A549 treated with Hydrocortisone at 1 μM for 4 hours (cell line): ENCODE results near the gene SNX24. TPM values are rescaled to one million over a fixed set of nuclear protein-coding genes. Genes with fewer than 3 reads are reported as not detected.

Experiments used
- total RNA-seq: library from RNA; stranded (reverse); fragments of 200-300 nt; extraction: Qiagen RNA extraction; gene quantifications from 5 replicates; pipeline ENCODE4 v1.2.3, GENCODE V29; 2022

The SNX24 gene, protein sequence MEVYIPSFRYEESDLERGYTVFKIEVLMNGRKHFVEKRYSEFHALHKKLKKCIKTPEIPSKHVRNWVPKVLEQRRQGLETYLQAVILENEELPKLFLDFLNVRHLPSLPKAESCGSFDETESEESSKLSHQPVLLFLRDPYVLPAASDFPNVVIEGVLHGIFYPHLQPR
- 18.7 to 25.9 TPM (median 23.1 TPM) in 5 replicates for total RNA-seq

DNA sequence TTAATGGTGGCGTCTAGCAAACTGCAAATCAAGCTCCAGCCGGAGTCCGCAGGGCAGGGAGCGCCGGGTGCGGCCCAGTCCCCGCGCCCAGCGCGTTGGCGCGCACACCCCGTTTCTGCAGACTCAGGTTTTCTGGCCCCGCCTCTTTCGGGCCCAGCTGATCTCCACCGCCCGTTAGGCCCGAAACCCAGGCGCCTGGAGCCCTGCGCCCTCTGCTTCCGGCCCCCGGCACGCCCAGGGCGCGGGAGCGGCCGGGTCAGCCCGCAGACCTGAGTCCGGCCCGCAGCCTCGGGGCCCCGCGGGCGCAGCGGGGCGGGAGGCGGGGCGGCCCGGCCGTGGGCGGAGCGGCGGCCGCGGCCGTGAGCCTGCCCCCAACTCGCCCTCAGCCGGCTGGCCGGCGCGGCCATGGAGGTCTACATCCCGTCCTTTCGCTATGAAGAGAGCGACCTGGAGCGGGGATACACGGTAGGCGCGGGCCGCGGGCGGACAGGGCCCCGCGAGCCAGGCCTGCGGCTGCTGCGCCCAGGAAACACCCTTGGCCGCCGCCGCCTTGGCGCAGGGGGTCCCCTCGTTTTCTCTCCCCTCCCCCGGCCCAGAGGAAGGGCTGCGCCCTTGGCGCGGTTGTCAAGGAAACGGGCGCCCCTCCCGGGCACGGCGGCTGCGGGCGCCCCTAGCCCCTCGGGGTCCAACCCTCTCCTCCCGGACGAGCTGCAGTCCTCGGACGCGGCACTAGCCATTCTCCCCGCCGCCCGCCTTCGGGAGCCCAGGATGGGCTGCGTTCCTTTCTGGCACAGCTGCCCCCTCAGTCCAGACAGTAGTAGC, at the start of gene SNX24:
Gene SNX24, plus strand, starts transcription at position 385 of the 822 bp plus-strand sequence. Its CDS starts 21 bp downstream, at position 406.

DNA sequence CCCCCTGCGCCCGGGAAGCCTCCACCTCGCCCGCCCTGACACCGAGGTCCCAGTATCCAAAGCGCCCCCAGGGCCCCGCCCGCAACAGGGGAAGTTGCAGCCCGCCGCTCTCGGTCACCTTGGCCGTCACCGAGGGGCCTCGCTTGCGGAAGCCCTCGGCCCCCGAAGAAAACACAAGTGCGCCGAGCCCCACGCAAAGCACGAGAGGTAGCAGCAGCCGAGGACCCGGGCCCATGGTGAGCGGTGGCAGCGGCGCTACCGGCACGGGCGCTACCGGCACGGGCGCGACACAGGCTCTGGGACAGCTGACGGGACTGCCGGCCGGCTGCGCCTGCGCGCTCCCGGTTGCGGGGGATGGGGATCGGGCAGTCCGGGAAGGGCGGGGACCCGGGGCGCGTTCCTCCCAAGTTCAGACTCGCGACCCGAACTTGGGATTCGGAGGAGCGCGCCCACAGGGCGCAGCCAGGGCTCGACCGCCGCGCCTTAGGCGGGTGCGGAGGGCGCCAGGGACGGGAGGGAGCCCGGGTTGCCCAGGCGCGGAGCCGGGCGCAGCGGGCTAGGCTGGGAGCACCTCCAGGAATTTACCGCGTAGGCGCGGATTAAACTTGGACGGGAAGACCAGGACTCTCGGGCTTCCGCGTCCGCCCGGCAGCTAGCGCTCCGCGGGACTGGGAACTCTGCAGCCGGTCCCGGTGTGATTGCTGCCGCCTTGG, 191.1 kb downstream of the SNX24 start, which contains the start of gene PPIC:
Gene PPIC, minus strand, starts transcription at position 335 of the 713 bp plus-strand sequence. Its CDS starts 100 bp downstream, at position 235.

Other genes starting within 250 kb of the SNX24 start
- gene SNX2, start 70.5 kb upstream of the SNX24 start, total RNA-seq: 36.9 to 63.4 TPM (median 38.7 TPM) in 5 replicates
- gene PPIC, start 191.1 kb downstream of the SNX24 start, total RNA-seq: 16.6 to 18.1 TPM (median 17.0 TPM) in 5 replicates
- gene PRDM6, start 243.6 kb downstream of the SNX24 start, total RNA-seq: 0.03 to 0.31 TPM (median 0.13 TPM) in 5 replicates